GOT3 (cell line): ENCODE data around the gene ACSL5.
"Not testable (repeated sequence)": the region's sequence is repeated elsewhere in the genome, so short reads cannot be mapped to it uniquely, and the experiment has no call there.

ENCODE experiments used
- DNase-seq: peaks from one replicate; lab custom pipeline; 2025; ENCODE audit warnings: mixed read lengths; lab: John Stamatoyannopoulos, UW

ACSL5 gene

GRCh38 chr10:112349521-112350085, 24.3 kb upstream of the ACSL5 start:
- DNase-seq: no peak

- no peak for DNase-seq
Measured at GRCh38 chr10:112351146-112351545, 22.8 kb upstream of the ACSL5 start.

- DNase-seq: no peak
Measured at GRCh38 chr10:112352044-112352443, 21.9 kb upstream of the ACSL5 start.

- DNase-seq: no peak
Measured at GRCh38 chr10:112353046-112353445, 20.9 kb upstream of the ACSL5 start.

GRCh38 chr10:112356686-112357085, 17.2 kb upstream of the ACSL5 start:
- no peak for DNase-seq

GRCh38 chr10:112359606-112360307, 14.2 kb upstream of the ACSL5 start:
- no peak for DNase-seq

GRCh38 chr10:112360308-112361270, 13.3 kb upstream of the ACSL5 start:
- DNase-seq: no peak

- DNase-seq: no peak
Measured at GRCh38 chr10:112361951-112362751, 11.8 kb upstream of the ACSL5 start.

- no peak for DNase-seq
Measured at GRCh38 chr10:112362833-112363232, 11.1 kb upstream of the ACSL5 start.

- no peak for DNase-seq
Measured at GRCh38 chr10:112363696-112364688, 9.9 kb upstream of the ACSL5 start.

GRCh38 chr10:112365014-112365432, 8.9 kb upstream of the ACSL5 start:
- DNase-seq: no peak

GRCh38 chr10:112365451-112365850, 8.5 kb upstream of the ACSL5 start:
- DNase-seq: no peak

- DNase-seq: no peak
Measured at GRCh38 chr10:112366992-112367391, 6.9 kb upstream of the ACSL5 start.

GRCh38 chr10:112367516-112367915, 6.4 kb upstream of the ACSL5 start:
- DNase-seq: no peak

- DNase-seq: no peak
Measured at GRCh38 chr10:112369495-112370423, 4.2 kb upstream of the ACSL5 start.

GRCh38 chr10:112370424-112370819, 3.5 kb upstream of the ACSL5 start:
- DNase-seq: no peak

- DNase-seq: not testable (repeated sequence)
Measured at GRCh38 chr10:112371326-112371725, 2.6 kb upstream of the ACSL5 start.

GRCh38 chr10:112372182-112372810, 1.6 kb upstream of the ACSL5 start:
- DNase-seq: not testable (repeated sequence)
